C4-2B (cell line): ENCODE results near the gene TECPR2.

Experiments
- ZFX ChIP-seq: fragments of 450-650 bp; IDR thresholded peaks from 2 replicates; pipeline ENCODE4 v1.6.1; 2017
- TF ChIP-seq, protein P1 (sequence below): fragments of 450-650 bp; conservative IDR thresholded peaks from 2 replicates; pipeline ENCODE4 v1.5.1; 2017; ENCODE audit warnings: mild to moderate bottlenecking

DNA sequence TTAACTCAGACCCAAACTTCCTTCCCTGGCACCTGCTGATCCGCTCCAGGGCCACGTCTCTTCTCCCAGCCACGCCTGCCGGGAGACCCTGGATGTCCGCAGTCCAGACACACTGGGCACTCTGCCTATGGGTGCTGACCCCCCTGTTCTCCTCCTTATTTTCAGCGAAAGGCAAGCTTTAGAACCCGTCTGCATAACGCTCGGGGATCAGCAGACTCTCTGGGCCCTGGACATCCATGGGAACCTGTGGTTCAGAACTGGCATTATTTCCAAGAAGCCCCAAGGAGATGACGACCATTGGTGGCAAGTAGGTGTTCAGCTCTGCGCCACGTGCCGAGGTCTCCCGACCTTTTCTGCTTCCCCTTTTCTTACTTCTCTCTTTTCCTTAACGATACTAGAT, 82.9 kb downstream of the TECPR2 start:
- TF ChIP-seq, protein P1, sequence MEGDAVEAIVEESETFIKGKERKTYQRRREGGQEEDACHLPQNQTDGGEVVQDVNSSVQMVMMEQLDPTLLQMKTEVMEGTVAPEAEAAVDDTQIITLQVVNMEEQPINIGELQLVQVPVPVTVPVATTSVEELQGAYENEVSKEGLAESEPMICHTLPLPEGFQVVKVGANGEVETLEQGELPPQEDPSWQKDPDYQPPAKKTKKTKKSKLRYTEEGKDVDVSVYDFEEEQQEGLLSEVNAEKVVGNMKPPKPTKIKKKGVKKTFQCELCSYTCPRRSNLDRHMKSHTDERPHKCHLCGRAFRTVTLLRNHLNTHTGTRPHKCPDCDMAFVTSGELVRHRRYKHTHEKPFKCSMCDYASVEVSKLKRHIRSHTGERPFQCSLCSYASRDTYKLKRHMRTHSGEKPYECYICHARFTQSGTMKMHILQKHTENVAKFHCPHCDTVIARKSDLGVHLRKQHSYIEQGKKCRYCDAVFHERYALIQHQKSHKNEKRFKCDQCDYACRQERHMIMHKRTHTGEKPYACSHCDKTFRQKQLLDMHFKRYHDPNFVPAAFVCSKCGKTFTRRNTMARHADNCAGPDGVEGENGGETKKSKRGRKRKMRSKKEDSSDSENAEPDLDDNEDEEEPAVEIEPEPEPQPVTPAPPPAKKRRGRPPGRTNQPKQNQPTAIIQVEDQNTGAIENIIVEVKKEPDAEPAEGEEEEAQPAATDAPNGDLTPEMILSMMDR, result no peak
- no peak for TF ChIP-seq ZFX
